NT2/D1 (cell line): Measurements from ENCODE around the gene NUDC.

Experiments used
- SUZ12 ChIP-seq: IDR thresholded peaks from 2 replicates; pipeline ENCODE4 v1.6.1; 2011; ENCODE audit not compliant: insufficient read length, insufficient read depth; ENCODE audit errors: extremely low read depth
- ZNF274 ChIP-seq: IDR thresholded peaks from 2 replicates; pipeline ENCODE4 v1.6.1; 2011; ENCODE audit warnings: mild to moderate bottlenecking, low read depth, low read length

DNA sequence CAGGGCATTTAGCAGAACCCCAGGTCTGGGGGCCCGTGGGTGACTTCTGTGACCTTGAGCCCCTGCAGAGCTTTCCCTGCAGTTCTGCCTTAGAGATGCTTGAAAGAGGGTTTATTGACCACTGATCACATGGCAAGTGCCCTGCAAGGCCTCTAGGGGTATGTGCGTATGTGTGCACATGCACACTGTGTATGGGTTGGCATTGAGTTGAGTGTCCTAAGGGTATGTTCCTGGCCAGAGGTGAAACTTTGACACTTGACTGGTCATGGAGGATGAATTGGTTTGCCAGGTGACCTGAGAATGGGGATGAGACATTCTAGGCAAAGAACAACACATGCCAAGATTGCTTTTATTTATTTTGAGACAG is 17.1 kb downstream of the NUDC start:
- TF ChIP-seq SUZ12 (no peak), ZNF274 (no peak)
